Glomerular visceral epithelial cell (primary cell): Measurements from ENCODE around the gene KIF26A.
"Not testable (repeated sequence)": the region's sequence is repeated elsewhere in the genome, so short reads cannot be mapped to it uniquely, and the experiment has no call there.

ENCODE experiments used
- DNase-seq: peaks from one replicate; pipeline ENCODE4 v3.0.0-alpha.2; 2016; ENCODE audit errors: extremely low spot score

KIF26A gene

GRCh38 chr14:104192146-104192882, 53.9 kb downstream of the KIF26A start:
- DNase-seq, result no peak

DNA sequence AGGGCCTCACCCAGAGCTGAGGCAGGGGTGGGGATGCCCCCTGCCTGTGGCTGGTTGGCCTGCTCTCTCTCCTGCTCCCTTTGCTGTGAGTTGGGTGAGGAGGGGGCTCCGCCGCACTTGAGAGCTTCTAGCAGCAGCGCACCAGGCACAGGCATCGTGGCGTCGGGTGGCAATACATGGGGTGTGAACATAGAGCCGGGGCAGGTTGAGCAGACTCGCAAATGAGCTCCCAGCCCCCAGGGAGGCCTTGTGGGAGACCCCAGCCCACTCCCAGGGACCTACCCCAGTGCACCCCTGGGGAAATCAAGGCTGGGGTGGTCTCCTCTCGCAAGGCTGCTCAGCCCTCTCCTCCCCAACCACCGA, 54.5 kb downstream of the KIF26A start:
- no peak for DNase-seq

DNA sequence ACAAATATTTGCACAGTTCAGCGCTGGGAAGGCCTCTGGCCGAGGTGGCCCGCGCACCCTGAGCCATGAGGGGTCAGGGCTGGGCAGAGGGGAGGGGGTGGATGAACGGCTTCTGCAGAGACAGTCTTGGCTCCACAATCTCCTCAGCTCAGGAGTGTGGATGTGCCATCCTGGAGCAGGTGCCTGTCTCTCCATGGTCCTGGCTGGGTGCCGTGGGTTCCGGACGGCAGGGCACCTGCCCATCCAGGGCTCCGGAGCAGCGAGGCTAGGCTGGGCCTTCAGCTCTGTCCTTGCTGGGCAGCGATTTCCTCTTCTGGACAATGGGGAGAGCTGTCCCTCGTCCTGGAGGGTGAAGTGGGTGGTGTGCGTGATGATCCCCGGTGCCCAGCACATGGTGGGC, 55.6 kb downstream of the KIF26A start:
- DNase-seq, result no peak

DNA sequence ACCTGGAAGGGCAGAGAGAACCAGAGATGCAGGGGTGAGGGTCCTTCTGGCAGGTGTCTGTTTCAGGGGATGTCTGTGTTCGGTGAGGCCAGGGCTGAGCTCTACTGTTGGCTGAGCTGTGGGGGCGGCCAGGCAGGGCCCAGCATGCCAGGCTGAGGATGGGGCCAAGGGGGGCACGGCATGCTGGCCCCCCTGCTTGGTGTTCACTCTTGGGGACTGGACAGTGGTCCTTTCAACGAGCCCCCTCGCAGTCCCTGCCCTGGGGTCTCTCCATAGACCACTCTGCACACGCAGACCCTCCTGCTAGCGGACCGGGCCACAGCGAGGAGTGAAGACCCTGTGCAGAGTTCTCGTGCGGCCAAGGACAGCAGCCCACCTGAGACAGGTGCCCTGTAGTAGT, 56.3 kb downstream of the KIF26A start:
- no peak for DNase-seq

DNA sequence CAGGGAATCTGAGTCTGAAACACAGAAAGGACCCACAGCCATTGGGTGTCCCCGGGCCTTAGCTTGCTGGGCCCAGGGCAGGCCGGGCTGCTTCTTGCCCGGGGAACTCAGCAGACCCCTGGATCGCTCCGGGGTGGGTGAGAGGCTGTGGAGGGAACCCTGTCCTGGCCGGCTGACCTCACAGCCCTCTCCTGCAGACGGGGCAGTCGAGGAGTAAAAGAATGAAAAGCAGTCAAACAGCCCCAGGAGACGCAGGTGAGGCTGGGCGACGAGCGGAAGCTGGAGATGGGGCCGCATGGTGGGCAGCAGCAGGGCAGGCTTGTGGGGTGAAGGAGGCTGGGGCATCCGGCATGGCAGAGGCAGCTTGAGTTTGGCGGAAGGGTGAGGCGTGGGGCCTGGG, 57.0 kb downstream of the KIF26A start:
- no peak for DNase-seq

DNA sequence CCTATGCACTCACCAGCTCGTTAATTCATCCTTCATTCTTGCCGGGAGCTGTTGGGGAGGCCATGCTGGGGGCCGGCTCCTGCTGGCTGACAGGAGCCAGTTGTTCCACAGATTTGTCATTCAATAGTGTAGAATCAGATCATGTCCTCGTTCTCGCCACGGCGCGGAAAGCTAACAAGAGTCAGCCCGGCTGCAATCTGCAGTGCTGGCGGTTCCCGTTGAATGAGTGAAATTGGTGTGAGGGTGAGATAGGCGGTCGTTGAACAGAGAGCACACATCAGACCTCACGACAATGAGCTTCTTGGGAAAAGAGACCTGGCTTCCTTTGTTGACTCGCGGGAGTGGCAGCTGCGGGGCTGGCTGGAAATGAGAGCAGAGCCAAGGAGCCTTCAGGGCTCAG, 57.5 kb downstream of the KIF26A start:
- DNase-seq, result no peak

- no peak for DNase-seq
These were observed 58.2 kb downstream of the KIF26A start for GRCh38 chr14:104196461-104197140.

DNA sequence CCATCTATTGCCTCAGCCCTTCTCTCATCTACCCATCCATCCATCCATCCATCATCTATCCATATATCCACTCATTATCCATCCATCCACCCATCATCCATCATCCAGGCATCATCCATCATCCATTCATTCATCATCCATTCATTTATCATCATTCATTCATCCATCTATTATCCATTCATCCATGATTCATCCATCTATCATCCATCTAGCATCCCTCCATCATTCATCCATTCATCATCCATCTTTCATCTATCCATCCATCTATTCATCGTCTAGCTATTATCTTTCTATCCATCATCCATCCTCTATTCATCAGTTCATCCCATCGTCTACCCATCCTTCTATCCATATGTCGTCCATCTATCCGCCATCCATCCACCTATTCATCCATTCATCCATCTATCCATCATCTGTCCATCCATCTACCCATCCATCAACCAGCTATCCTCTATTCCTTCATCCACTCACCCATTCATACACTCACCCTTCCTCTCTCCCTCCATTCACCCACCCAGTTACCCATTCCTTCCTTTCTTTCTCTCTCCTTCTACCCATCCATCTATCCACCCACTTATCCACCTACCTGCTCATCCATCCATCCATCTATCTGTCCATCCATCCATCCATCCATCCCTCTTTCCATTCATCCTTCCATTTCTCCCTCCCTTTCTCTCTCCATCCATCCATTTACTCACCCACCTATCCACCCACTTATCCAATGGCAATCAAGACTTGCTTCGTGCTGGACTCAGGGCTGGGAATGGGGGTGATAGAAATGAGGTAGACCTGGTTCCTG, 59.3 kb downstream of the KIF26A start:
- no peak for DNase-seq

DNA sequence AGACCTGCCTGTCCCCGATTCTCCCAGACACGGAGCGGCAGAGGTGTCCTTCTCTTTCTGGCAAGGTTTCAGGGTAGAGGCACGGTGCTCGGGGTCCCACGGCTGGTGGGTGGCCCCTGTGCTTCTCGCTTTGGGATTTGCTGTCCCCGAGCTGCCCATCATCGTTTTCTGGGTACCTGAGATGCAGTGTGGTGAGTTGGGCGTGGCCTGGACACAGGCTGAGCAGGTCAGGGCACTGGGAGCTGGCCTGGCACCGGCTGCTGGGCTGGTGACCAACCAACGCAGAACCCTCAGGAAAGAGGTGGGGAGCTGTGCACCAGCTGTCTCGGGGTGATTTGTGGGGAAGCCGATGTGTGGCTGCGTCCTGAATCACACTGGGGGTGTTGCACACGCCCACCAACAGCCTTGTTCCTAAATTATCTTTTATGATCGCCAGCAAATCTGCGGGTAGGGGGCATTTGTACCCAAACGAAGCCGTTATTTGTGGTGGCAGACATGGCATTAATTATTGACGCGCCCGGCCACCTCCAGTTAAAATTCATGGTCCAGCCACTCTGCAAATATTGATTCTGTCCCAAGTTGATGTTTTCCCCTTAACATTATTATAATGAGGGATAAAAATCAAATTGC, 61.0 kb downstream of the KIF26A start:
- DNase-seq, result no peak

- no peak for DNase-seq
These were observed 61.7 kb downstream of the KIF26A start for GRCh38 chr14:104200106-104200505.

GRCh38 chr14:104200591-104200990, 62.2 kb downstream of the KIF26A start:
- DNase-seq, result no peak

DNA sequence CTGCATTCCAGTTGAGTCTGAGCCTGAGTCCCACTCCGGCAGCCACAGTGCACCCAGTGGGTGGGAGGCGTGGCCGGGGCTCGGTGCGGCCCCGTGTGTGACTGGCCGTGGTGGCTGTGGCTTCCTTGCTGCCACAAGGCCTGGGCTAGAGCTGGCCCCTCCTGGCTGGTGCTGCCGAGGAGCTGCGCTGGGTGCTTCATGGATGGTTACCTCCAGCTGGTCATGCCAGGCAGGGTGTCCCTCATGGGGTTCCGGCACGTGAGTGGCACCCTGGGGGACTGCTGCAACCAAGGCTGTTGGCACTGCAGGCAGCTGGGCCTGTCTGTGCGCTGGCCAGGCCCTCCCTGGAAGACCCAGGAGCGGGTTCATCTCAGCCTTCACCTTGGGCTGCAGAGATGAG, 62.7 kb downstream of the KIF26A start:
- DNase-seq, result no peak

DNA sequence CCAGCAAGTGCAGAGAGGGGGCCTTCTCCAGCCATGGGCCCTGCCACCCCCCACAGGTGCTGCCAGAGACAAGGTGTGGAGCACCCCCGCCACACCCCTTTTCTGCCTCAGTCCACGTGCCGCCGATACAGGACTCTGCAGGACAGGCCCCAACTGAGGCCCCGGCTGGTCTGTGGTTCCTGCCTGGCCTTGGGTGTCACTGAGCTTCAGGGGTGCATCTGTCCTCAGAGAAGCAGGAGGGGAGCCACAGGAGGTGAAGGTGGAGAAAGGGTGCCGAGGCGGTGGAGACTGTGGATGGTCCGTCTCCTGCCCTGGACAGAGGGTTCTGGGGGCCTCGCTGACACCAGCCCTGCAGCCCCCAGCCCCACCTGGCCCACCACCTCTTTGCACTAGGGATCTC, 63.1 kb downstream of the KIF26A start:
- DNase-seq, result no peak

DNA sequence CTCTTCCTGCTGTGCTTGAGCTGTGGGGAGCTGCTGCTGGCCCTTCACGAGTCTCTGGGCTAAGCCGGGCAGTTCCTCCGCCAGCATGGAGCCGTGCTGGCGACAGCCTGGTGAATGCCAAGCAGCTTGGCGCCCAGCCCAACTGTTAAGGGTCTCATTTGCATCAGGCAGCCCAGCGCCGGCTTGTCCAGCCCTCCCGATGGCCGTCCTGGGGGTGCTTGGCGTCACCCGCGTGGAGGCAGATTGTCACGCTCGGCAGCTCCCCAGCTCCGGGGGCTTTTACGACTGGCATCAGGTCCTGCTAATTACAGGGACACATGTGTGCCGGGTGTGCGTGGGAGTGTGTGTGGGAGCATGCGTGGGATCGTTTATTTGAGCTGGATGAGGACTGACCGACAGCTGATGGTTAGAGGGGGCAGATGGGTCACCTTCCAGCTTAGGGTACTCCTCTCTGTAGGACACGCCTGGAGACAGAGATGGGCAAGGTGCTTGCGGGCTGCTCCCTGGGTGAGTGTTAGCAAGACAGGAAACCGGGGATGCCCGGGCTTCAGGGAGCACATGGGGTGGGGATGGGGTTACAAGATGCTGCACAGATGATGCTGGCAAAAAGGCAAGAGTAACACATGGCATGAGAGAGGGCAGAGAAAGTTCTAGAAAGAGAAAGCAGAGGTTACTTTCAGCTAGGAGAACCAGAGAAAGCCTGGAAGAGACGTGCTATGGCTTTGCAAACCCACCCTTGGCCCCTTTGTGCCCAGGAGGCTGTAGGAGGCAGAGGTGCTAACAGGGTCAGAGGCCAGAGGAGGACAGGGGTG, 64.1 kb downstream of the KIF26A start:
- no peak for DNase-seq

DNA sequence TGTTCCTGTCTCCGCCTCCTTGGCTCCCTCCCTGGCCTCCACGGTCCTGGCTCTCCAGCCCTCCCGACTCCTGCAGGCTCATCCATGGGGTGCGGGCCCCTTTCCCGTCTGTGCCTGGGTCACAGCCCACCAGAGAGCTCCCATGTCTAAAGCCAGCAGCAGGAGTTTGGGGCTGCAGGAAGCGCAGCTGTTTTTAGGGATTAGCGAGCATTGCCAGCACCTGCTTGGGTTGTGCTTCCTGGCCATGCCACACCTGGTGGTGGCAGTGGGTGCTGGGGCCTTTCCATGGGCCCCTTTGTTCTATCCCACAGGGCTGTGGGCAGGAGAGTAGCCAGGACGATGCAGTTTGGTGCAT, 64.7 kb downstream of the KIF26A start:
- DNase-seq, result no peak

- DNase-seq, result no peak
These were observed 66.3 kb downstream of the KIF26A start for GRCh38 chr14:104204660-104205149.

- DNase-seq, result no peak
These were observed 67.4 kb downstream of the KIF26A start for GRCh38 chr14:104205781-104206180.

DNA sequence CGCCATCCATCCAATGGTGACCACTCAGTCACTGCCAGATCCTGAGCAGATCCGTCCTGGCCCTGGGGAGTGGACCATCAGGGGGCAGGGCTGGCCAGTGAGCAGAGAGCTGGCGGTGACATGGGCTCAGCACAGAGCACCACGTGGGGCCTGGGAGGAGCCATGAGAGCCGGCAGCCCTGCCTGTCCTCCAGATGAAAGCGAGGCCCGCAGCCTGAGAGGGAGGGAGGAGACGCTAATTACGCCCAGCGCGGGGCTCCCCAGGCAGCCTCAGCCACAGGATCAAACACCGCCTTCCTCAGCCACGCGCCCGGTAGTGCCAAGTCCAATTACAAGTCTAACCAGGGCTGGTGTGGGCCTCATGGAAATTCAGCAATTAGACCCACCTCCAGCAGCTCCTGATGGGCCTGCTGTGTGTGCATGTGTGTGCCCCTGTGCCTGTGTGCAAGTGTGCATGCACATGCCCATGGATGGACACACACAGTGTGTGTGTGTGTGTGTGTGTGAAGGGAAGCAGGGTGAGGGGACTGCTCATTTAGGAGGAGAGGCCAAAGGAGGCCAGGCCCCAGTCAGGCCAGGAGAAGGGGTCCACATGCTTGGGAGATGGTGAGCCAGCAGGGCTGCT, 68.0 kb downstream of the KIF26A start:
- DNase-seq, result no peak

DNA sequence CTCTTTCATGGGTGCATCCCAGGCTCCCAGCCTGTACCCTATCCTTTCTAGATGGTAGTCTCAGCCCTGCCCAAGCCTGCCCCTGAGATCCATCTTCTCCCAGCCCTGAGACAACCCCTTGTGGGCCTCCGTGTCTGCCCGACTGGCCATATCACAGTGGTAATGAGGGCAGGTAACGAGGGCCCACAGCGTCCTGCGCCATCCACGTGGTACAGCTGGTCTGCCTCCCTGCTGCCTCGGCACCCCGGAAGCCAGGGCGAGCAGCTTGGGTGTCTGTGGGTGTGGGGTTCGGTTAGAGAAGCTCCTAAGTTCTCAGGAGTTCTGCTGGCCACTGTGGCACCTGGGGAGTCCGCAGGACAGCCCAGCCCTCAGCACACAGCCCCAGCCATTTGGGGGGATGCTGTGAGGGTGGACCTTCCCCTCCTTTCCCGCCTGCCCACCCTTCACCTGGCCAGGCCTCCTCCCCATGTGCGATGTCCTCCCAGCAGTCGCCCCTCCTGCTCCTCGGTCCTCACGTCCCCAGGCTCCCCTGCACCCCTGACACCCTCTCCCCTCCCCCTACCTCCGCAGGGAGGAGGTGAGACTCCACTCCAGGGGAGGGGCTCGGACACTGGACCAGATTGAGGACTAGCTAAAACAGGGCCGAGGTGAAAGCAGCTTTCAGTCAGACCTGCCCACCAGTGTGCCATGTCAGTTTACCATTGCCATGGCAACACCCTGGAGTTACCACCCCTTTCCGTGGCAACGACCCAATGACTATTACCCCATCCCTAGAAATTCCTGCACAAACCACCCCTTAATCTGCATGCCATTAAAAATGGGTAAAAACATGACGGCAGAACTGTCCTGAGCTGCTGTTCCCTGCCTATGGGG, 69.0 kb downstream of the KIF26A start:
- no peak for DNase-seq

DNA sequence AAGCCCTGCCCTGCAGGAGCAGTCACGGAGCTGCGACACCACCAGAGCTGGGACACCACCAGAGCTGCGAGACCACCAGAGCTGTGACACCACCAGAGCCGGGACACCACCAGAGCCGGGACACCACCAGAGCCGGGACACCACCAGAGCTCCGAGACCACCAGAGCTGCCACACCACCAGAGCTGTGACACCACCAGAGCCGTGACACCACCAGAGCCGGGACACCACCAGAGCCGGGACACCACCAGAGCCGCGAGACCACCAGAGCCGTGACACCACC, 69.6 kb downstream of the KIF26A start:
- not testable (repeated sequence) for DNase-seq
